Endometrial microvascular endothelial cells (primary cell): ENCODE data around the gene ASF1B. TPM values are rescaled to one million over a fixed set of nuclear protein-coding genes. Genes with fewer than 3 reads are reported as not detected.
"Not testable (repeated sequence)": the region's sequence is repeated elsewhere in the genome, so short reads cannot be mapped to it uniquely, and the experiment has no call there.

Source experiments
- in situ Hi-C: cut with HindIII; loops from 2 replicates; pipeline ENCODE4 v1.10.0; 2017; ENCODE audit warnings: low sequenced_read_pairs, low pct_unique_long_range_greater_than_20kb; ENCODE audit errors: inconsistent ontology term
- total RNA-seq: library from RNA; depleted of rRNA; stranded (reverse); fragments of >200 nt; gene quantifications from one replicate; pipeline ENCODE4 v1.2.3, GENCODE V29; 2015; ENCODE audit errors: inconsistent ontology term

The ASF1B gene
- total RNA-seq: 46.6 TPM

DNA sequence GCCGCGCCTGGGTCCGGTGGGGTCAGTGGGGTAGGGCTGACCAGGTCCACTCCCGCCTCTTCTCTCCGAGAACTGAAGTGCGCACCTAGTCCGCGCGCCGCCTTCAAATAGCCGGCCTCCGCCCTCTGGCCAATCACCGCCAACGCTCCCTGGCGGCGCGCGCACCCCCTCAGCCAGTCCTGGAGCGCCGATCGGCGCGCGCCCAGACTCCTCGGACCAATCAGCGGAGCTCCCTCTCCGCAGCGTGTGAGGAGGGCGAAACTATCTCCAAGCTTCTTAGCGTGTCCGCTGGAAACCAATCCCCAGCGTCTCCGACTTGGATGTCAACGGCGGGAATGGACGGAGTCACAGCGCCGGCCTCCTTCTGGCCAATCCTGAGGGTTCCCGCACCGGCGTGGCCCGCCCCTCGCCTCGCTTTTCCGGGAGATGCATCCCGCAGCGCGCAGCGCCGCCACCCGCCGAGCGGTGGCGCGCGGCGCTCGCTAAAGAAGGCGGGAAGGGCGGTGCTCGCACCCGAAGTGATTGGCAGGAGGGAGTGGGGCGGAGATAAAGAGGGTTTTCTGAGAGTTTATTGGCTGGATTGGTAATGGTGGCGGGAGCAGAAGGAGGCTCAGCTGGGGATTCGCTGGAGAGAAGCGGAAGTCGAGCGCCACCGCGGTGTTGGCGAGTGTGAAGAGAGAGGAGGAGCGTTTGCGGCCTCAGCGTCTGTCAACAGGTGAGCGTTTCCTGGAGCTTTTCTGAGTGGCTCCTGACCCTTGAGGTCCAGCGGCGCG, at the start of gene ASF1B:
Gene ASF1B, minus strand, starts transcription at position 81 of the 773 bp plus-strand sequence. CDS start 133 bp downstream, outside the sequence.
- in situ Hi-C loops: no loop called here

DNA sequence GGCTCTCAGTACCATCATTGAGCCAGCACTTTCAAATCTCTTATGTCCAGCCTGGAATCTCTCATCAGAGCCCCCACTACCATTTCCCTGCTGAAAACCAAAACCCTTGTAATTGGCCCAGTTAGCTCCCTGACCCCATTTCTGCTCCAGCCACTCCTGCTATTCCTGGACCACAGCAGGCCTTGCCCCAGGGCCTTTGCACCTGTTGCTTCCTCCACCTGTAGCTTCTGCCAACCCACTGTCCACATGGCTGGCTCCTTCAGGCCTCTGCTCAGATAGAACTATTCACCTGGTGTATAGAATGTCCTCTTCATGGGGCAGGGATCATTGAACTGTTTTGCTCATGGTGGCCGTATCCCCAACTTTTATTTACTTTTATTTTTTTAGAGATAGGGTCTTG, 49.3 kb upstream of the ASF1B start:
- in situ Hi-C loops: not testable (repeated sequence)

DNA sequence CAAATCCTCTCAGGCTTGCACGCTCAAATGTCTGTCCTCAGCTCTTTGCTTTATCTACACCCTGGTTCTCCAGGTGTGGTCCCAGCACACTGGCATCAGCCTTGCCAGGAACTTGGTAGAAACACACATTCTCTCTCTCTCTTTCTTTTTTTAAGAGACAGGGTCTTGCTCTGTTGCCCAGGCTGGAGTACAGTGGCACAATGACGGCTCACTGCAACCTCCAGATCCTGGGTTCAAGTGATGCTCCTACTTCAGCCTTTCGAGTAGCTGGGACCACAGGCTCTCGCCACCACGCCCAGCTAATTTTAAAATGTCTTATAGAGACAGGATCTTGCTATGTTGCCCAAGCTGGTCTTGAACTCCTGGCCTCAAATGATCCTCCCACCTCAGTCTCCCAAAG, 48.8 kb upstream of the ASF1B start:
- in situ Hi-C loops: no loop called here

DNA sequence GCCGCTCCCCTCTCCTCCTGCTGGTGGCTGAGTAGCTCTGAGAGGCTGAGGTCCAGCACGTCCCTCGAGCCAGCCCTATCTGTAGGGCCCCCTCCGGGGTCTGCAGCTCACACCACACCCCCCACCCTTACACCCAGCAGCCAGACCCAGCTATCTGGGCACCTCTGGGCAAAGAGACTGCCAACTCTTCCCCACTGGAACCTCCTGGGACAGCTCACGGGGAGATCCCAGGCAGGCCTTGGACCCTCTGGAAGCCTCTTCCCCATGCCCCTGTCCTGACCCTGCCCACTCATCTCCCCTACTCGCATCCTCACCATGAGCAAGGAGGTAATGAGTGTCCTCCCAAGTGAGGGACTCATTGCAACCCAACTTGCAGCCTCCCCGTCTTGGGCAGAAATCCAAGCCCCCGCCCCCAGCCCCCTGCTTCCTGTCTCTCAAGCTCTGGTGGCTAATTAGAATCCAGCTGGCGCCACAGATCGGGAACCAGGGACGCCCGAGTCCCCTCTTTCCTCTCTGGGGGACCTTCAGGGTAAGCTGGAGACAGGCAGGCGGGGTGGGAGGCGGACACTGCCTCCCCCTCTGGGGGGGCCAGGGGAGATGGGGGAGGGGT, 47.5 kb upstream of the ASF1B start:
- in situ Hi-C loops: no loop called here

DNA sequence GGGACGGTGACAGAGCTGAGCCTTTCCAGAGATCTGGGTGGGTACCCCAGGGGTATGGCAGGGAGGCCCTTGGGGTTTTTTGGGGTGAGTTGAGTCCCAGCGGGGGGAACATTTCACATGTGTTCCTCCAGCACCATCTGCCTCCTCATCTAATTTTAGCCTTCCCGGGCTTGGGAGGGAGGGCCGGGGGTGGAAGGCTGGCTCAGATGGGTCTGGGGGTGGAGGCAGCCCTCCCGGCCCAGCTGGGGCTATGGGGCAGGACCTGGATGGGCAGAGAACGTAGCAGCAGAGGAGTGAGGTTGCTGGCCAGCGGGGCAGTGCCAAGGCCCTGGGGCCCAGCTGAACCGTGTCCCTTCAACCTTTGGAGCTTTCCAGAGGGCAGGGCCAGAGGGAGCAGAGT, 46.1 kb upstream of the ASF1B start:
- in situ Hi-C loops: no loop called here

DNA sequence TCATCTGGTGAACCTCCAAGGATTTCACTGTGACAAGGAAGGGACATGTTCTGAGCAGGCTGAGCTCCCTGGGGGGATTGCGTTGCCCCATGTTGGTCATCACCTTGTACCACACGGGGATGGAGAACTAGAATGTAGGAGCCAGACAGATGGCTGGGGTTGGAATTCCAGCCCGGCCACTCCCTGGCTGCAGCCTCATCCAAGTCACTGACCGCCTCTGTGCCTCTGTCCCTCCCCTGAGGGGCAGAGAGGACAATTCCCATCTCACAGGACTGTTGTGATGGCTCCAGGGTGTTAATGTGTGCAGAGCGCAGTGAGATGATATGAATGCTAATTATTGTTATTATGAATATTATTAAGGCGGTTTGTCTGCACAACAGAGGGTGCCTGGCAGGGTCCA, 45.5 kb upstream of the ASF1B start:
- in situ Hi-C loops: no loop called here

DNA sequence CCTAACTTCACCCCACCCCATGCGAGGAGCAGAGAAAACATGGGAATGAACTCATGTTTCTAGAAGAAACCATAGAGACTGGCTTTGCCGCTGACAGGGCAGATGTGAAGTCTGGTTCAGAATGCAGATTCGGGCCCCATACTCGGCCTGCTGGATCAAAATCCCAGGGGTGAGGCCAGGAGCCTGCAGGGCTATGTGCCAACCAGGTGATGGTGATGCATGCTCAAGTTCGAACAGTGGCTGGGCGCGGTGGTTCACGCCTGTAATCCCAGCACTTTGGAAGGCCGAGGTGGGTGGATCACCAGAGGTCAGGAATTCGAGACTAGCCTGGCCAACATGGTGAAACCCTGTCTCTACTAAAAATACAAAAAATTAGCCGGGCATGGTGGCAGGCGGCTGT, 44.8 kb upstream of the ASF1B start:
- in situ Hi-C loops: not testable (repeated sequence)

DNA sequence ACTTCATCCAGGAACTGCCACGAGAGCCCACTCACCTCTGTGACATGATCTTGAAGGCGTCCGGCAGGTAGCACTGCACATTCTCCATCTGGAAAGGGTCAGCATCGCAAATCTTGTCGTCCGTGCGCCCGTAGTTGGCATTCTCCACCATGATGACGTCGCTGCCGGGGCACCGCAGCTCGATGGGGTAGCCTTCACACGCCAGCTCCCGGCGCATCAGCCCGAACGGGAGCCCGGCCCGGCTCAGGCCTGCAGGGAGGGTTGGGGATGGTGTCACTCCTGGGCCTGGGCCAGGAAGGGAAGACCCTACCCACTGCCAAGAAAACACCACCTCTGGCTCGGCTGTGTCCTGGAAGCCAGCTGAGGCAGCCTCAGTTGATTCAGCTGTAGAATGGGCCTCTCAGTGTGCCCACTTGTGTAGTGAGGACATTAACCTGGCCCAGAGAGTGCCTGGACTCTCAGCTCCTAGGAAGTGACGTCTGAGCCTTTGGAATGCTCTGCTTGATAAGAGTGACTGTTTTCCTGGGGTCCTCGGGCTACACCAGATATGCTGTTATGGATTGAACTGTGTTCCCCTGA, 41.2 kb upstream of the ASF1B start:
- in situ Hi-C loops: no loop called here

DNA sequence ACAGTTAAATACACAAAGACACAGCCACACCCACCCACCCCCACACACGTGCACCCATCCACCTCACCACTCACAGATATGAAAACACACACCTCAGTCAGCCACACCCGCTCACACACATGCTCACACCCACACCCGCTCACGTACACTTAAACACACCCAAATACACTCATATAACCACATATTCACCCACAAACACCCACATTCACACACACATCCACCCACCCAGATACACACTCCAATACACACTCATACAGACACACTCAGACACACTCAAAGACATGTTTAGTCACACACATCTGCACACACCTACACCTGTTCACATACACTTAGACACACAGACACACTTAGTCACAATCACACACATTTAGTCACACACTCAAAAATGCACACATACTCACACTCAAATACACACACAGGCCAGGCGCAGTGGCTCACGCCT, 39.0 kb upstream of the ASF1B start:
- in situ Hi-C loops: no loop called here

DNA sequence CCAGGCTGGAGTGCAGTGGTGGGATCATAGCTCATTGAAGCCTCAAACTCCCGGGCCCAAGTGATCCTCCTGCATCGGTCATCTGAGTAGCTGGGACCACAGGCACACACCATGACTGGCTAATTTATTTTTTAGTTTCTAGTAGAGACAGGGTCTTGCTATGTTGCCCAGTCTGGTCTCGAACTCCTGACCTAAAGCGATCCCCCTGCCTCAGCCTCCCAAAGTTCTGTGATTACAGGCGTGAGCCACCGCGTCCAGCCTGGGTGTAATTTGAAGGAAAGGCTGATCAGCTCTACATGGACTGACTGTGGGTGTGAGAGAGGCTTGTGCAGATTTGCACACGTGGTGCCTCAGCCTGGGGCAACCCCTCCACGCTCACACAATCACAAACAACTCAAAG, 38.5 kb upstream of the ASF1B start:
- in situ Hi-C loops: no loop called here

DNA sequence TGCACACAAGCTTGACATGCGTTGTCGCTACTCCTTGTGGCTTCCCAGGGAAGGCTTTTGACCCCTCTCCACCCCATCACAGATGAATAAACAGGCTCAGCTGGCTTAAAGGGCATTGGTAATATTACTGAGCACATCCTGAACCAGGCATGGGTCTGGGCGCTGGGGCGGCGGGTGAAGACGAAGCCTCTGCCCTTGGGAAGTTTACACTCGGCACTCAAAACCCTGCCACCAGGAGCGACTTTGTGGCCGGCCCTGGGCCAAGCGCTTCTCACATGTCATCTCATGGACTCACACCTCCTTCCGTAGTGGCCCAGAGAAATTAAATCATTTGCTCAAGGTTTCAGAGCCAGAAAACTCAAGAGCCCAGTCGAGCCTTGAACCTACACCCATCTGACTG, 32.6 kb upstream of the ASF1B start:
- in situ Hi-C loops: no loop called here

DNA sequence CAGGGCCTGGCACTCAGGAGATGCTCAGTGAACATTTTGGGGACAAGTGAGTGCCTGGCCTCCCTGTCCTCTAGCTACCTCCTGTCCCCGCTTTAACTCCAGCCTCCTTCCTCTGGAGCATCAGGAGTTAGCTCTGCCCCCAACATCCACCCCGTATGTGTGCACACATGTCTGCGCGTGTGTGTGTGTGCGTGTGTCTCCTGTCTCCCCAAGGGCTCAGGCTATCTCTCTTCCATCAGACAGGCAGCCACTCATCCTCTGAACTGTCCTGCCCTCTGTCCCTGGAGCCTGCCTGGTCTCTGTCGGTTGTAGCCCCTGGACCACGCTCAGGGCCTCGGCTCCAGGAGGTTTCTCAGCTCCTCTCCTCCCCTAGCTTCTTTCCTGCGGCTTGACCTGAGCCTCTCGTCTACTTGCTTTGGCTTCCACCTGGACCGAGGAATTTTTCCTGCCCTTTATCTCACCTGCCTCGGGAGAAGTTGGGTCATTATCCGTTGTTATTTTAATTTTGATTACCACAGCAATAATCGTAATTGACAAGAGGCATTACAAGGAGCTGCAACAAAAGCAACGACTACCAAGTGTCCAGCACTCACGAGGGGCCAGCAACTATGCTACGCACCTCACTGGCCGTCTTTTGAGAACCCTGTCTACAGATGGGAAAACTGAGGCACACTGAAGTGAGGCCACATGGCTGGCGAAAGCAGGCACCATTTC, 32.0 kb upstream of the ASF1B start:
- in situ Hi-C loops: no loop called here

DNA sequence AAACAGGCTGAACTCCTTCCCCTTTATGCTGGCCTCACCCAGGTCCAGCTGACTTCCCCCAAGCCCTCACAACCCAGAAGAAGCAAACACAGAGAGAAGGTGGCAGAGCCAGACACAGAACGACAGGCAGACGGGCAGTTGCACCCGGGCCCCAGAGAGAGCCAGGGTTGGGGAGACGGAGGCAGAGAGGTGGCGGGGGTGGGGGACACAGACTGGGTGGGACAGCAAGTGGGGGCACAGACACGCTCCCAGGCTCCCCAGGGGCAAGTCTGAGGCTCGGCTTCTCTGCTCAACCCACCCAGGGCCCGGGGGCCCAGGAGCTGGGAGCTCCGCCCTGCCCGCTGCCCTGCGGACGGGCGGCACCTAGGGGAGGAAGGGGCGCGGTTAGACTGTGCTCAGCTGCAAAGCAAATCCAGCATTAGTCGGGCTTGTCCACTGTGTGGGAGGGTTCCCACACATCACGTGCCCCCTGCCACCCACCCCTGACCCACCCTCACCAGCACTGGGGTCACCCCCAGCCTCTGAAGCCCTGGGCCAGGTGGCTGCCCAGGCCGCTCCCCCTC, 31.3 kb upstream of the ASF1B start:
- in situ Hi-C loops: no loop called here

DNA sequence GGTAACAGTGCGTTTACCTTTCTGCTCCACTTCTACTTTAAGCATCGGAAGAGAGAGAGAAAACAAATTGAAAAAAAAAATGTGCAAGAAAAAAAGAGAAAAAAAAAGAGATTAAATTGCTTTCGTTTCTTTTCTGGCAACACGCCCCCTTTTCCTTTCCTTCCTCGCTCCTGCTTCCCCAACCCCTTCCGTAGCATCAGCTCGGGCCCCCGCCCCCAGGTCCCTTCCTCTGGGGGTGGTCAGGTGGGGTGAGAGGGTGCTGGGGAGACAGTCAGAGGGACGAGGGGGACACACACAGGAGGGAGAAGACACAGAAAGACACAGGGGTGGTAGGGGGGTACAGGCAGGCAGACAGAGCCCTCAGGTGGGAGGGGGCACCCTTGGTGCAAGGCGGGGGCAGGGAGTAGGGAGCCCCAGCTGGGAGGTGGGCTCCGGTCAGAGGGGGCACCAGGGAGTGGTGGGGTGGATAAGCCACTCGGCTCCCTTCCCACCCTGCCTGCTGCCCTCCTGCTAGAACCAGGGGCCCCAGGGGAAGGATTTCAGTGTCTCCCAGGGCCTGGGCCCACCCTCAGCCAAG, 30.7 kb upstream of the ASF1B start:
- in situ Hi-C loops: no loop called here

DNA sequence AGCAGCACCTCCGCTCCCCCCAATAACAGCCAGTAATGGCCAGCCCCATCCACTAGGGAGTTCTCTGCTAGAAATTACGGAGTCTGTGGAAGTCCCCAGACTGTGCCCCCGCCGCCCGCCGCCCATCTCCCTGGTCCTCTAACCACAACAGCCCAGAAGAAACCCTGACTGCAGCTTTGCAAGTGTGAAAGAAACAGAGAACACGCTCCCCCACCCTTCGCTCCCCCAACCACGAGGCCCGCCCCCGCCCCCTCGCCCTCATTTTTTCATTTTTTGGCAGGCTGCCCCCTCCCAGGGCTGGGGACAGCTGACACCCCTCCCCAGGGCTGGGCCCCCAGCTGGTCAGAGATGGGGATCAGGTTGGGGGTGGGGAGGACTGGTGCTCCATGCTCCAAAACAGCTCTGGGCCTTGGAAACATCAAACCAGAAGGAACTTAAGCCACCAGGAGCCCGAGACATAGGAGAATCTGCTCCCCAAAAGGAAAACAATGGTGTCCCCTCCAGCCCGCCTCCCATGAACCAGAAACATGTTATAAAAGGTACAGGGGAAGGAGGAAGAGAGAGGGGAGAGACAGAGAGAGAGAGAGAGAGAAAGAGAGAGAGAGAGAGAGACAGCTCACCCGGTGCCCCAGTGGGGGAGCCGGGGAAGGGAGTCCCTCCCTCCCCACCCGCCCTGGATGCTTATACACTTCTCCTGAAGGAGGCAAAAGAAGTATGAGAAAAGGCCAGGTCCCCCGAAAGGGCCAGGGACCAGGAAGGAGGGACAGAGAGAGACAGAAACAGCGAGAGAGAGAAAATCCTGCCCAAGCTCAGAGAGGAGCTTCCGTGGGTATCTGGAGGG, 29.8 kb upstream of the ASF1B start:
- in situ Hi-C loops: no loop called here

DNA sequence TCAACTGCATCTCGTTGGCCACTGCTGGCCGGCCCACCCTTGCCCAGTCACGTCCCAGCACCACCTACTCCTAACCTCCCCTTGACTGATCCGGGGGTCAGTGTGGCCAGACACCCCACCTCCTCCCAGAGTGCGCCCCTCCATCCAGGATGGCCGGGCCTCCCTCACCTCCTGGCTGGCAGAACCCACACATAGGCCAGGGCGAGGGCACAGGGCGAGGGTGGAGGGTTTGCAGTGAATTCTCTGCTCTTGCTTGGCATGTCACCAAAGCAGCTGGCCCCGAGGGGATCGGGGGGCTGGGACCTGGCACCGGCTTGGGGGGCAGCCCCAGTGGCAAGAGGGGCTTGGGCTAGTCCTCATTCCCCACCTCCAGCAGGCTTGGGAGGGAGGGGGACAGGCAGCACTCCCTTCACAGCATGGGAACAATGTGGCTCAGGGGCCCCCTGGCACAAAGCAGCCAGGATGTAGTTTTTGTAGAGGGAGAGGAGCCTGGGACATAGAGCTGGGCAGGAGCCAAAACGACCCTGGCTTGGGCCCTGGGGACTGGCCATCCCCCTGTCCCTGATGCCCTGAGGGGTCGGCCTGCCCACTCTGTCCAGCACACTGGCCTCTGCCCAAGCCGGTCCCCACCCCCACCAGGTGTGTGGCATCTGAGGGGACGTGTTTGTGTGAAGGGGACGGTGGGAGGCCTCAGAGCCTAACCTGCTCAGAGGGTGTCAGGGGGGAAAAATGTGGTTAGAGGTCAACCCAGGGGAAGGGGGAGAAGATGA, 28.5 kb upstream of the ASF1B start:
- in situ Hi-C loops: no loop called here

DNA sequence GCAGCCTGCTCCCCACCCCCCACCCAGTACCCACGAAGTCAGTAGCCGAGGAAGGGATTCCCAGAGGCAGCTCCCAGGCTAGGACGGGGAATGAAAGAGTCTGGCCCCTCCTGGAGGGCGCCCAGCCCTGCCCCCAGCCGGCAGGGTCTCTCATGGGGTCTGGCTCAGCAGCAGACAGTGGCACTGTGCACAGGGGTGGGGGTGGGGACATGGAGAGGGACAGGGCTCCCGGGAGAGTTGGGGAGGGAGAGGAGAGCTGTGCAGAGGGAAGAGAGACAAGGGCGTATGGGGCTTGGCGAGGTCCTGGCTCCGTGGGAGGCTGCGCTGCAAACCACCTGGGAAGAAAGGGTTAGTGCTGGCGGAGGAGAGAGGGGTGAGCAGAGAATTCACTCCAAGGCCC, 27.7 kb upstream of the ASF1B start:
- in situ Hi-C loops: no loop called here
